Left kidney (tissue), 2 donors: ENCODE data around the gene PDE5A. TPM values are rescaled to one million over a fixed set of nuclear protein-coding genes. Genes with fewer than 3 reads are reported as not detected.
"Not testable (repeated sequence)": the region's sequence is repeated elsewhere in the genome, so short reads cannot be mapped to it uniquely, and the experiment has no call there.

Experiments
- DNase-seq: peaks from one replicate; pipeline ENCODE4 v3.0.0-alpha.2; 2013
- polyA plus RNA-seq: library from polyadenylated mRNA; unstranded; fragments of 120-200 nt; gene quantifications from one replicate; pipeline ENCODE4 v1.2.1, GENCODE V29; 2013; ENCODE audit not compliant: insufficient read length

The PDE5A gene
- polyA plus RNA-seq, 1 donor, result 56.0 TPM

- DNase-seq, result no peak
Measured at GRCh38 chr4:119647558-119647957, 19.0 kb upstream of the PDE5A start.

GRCh38 chr4:119646347-119647071, 17.9 kb upstream of the PDE5A start:
- peak; percentile 4 for DNase-seq

- DNase-seq, result no peak
Measured at GRCh38 chr4:119643306-119644042, 14.9 kb upstream of the PDE5A start.

GRCh38 chr4:119641765-119642164, 13.2 kb upstream of the PDE5A start:
- no peak for DNase-seq

- DNase-seq, result peak; percentile 12
Measured at GRCh38 chr4:119638359-119638758, 9.8 kb upstream of the PDE5A start.

GRCh38 chr4:119636851-119637250, 8.2 kb upstream of the PDE5A start:
- DNase-seq, result not testable (repeated sequence)

- DNase-seq, result no peak
Measured at GRCh38 chr4:119632216-119632615, 3.6 kb upstream of the PDE5A start.

- DNase-seq, result no peak
Measured at GRCh38 chr4:119629142-119629471, 503 bp upstream of the PDE5A start.

DNA sequence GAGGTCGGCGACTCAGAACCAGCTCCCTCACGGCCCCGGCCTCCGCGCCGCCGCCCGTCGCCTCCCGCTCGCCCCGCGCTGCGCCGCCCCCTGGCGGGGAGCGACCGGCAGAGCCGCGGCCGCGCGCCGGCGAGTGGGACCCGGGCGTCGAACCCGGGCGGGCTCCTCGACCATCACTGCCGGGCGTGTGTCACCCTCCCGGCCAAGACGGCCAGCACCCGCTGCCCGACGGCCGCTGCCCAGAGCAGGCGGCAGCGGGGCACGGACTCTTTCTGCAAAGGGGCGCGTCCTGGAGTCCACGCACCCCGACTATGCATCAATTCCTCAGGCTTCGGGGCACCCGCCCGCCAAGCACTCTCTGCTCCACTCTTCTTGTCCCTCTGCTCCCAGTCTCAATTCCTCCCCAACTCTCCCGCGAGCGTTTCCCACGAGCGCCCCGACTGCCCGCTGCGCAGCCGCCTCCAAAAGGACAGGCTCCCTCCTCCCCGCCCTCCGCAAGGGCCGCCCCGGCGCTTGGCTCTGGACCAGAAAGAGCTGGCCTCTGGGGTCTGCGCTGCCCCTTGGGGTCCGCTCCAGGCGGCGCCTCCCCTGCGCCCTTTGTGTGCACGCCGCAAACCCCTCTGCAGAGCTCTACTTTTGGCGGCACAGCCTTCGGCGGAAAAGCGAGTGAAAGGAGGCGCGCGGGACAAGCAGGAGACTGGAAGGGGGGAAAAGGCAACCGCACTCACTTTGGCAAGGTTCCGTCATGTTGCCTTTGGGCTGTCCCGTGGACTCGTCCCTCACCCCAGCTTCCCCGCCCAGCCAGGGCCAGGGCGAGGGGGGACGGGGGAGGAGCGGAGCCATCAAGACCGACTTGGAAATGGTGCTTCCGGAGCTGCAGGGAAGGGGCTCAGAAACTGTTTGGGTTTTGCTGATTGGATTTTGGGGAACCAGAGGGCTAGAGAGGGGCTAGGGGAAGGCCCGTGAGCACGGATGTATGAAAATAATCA, 1.0 kb downstream of the PDE5A start:
- peak; percentile 70 for DNase-seq

GRCh38 chr4:119626943-119627266, 1.7 kb downstream of the PDE5A start:
- no peak for DNase-seq

DNA sequence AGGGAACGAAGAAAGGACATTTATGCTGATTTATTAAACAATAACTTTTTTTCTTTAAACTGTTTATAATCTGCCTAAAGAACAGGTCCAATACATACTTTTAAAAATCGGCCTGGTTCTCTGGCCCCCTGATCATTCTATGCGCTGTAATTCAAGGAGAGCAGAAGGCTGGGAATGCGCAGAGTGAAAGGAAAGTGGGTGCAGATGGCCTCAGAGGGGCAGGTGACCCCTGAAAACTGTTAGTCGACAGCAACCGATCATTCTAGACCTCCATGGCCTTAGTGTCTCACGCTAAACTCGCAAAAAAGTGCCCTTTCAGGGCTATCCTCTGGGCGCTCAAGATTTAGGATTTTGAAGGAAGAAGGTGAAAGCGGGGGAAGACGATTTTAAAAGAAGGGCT, 2.2 kb downstream of the PDE5A start:
- peak; percentile 10 for DNase-seq

GRCh38 chr4:119625761-119626160, 2.8 kb downstream of the PDE5A start:
- no peak for DNase-seq

- no peak for DNase-seq
Measured at GRCh38 chr4:119624356-119624755, 4.2 kb downstream of the PDE5A start.

DNA sequence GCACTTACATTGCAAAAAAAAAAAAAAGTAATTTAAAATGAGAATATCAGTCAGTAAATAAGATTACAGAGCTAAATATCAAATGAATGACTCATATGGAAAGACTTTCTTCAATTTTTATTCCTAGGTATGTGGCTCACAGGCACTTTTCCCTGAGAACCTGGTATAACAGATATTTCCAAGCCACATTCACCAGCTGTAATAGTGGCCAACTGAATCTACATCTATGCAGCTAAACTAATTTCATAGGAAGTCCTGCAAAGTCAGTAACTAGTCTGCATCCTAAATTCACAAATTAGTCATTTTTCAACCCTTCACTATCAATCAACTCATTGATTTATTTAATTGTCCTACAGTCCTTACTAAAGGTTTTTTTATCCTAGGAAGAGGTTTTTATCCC, 5.6 kb downstream of the PDE5A start:
- no peak for DNase-seq

GRCh38 chr4:119615068-119615719, 13.4 kb downstream of the PDE5A start:
- DNase-seq, result no peak

- no peak for DNase-seq
Measured at GRCh38 chr4:119604266-119604665, 24.3 kb downstream of the PDE5A start.

DNA sequence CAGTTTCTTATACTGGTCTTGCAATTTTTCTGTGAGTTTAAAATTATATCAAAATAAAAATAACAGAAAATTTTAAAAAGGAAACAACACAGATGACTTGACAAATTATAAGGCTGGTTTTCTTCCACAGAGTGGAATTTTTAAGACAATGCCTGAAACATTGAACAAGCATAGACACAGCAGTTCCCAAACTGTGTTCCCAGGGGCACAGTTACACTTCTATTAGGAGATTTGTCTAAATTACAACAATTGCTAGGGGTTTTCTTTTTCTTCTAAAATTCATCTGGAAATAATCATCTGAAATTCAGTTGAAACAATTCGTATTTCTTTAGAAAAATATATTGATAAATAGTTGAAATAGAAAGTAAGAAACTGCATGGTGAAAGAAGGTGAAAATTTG, 26.2 kb downstream of the PDE5A start:
- no peak for DNase-seq

GRCh38 chr4:119598521-119598920, 30.1 kb downstream of the PDE5A start:
- DNase-seq, result no peak

GRCh38 chr4:119597377-119597776, 31.2 kb downstream of the PDE5A start:
- no peak for DNase-seq

DNA sequence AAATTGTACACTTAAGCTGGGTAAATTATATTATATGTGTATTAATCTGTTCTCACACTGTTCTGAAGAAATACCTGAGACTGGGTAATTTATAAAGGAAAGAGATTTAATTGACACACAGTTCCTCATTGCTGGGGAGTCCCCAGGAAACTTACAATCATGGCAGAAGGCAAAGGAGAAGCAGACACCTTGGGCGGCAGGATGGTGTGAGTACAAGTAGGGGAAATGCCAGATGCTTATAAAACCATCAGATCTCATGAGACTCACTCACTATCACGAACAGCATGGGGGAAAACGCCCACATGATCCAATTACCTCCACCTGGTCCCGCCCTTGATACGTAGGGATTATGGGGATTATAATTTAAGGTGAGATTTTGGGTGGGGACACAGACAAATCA, 34.9 kb downstream of the PDE5A start:
- DNase-seq, result no peak

DNA sequence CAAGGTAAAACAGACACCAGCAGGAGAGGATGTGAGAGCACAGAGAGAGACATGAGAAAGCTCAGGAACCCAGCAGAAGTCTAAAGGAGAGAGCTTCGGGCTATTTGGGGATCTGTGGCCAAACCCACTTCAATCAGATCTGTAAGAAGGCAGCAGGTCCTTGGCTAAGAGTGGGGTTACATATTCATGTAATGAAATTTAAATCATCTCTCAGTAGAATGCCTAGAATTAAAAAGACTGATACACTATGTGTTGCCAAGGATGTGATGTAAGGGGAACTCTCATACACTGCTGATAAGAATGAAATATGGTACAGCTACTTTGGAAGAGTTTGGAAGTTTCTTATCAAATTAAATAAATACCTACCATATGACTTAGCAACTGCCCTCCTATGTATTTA, 35.8 kb downstream of the PDE5A start:
- DNase-seq, result no peak

DNA sequence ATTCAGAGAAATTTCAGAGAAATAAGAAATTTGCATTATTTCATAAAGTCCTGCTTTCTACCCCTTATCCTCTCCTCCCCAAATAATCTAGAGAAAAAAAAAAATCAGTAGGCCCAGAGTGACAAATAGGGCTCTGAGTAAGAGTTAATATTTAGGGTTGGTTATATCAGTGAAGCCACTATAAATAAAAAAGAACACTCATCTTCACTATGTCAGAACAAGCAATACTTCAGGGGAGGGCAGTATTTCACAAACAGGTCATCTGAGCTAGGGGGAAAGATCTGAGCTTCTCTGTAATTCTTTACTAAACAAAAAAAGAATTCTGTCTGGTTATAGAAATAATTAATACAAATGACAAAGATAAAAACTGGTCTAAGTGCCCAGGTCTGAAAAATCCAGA, 39.4 kb downstream of the PDE5A start:
- DNase-seq, result no peak
